Lower leg skin (tissue), 4 donors: ENCODE measurements around the gene SH3TC2. TPM values are rescaled to one million over a fixed set of nuclear protein-coding genes. Genes with fewer than 3 reads are reported as not detected.

Source experiments
- DNase-seq, 2 donors: peaks; one replicate each; pipeline ENCODE4 v3.0.0-alpha.2; 2019; ENCODE audit warnings: low spot score in 2 of 2
- H3K4me3 ChIP-seq: fragments of 200-600 bp; sonication (generic); 2 replicates; pipeline ENCODE4 v1.5.1; 2017; ENCODE audit warnings: mild to moderate bottlenecking, low read depth; ENCODE audit not compliant: poor library complexity, severe bottlenecking
- POLR2A ChIP-seq, 2 donors: fragments of 450-650 bp; IDR thresholded peaks; one replicate each; pipeline ENCODE4 v1.6.1; 2016 to 2017; ENCODE audit warnings: antibody characterized with exemption in 2 of 2, mild to moderate bottlenecking in 1 of 2, moderate library complexity in 1 of 2
- WGBS, 2 donors: methylation state at CpG; one replicate each; pipeline ENCODE4 v1.1.5; 2018; 5-methylcytosine and 5-hydroxymethylcytosine counted together
- intact Hi-C: fragments of 100-400 bp; cut with DNase I; formaldehyde crosslinking; loops from one replicate; pipeline ENCODE4 v1.15.0; 2023; ENCODE audit warnings: low total_unique reads
- total RNA-seq, 4 donors: library from RNA; depleted of rRNA; stranded (reverse); fragments of >200 nt; gene quantifications; one replicate each; pipeline ENCODE4 v1.1.0, GENCODE V29; 2016
- TF ChIP-seq, protein P1 (sequence below), 3 donors: fragments of 450-650 bp; IDR thresholded peaks; one replicate each; pipeline ENCODE4 v1.5.1; 2016; ENCODE audit warnings: antibody characterized with exemption in 3 of 3, mild to moderate bottlenecking in 3 of 3, moderate library complexity in 2 of 3

The SH3TC2 gene
- total RNA-seq, 4 donors from 2014 or later: 0.80 to 3.7 (median 2.0) TPM

DNA sequence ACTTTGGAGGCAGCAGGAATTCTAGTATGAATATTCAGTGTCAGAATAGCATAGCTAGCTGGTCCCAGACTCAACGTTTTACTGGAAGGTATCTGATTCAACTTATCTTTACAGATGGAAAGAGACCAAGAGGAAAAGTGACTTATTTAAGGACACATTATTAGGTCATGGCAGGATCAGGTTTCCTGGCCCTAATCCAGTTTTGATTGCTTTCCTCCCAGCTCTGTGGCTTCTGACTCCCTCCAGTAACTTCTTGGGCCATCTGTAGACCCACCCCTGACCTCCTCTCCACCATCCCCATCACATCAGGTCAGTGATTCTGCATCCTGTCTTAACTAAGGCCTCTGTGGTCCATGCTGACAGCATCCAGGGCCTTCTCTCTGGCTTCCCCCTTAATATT is 38.4 kb downstream of the SH3TC2 start:
- no peak for TF ChIP-seq POLR2A (IDR thresholded peaks at IDR 0.05)
- TF ChIP-seq, protein P1, sequence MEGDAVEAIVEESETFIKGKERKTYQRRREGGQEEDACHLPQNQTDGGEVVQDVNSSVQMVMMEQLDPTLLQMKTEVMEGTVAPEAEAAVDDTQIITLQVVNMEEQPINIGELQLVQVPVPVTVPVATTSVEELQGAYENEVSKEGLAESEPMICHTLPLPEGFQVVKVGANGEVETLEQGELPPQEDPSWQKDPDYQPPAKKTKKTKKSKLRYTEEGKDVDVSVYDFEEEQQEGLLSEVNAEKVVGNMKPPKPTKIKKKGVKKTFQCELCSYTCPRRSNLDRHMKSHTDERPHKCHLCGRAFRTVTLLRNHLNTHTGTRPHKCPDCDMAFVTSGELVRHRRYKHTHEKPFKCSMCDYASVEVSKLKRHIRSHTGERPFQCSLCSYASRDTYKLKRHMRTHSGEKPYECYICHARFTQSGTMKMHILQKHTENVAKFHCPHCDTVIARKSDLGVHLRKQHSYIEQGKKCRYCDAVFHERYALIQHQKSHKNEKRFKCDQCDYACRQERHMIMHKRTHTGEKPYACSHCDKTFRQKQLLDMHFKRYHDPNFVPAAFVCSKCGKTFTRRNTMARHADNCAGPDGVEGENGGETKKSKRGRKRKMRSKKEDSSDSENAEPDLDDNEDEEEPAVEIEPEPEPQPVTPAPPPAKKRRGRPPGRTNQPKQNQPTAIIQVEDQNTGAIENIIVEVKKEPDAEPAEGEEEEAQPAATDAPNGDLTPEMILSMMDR (IDR thresholded peaks at IDR 0.05): no peak
- no peak for DNase-seq
- intact Hi-C loops: no loop called here
- H3K4me3 ChIP-seq: no peak overlapping the region
- WGBS, 2 donors: 29 to 37% methylated on average over 1 of the region's 1 CpG

DNA sequence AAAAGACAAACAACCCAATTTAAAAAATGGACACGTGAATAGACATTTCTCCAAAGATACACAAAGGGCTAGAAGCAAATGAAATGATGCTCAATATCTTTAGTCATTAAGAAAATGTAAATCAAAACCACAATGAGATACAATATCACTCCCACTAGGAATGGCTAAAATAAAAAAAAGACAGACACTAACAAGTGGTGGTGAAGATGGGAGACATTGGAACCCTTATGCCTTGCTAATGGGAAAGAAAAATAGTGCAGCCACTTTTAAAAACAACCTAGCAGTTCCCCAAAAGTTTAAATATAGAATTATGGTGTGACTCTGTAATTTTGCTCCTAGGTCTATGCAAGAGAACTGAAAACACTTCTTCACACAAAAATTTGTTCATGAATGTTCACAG is 40.7 kb downstream of the SH3TC2 start:
- intact Hi-C loops: no loop called here
- 93 to 100% methylated on average over 1 of the region's 1 CpG for WGBS, 2 donors
- no peak overlapping the region for H3K4me3 ChIP-seq
- no peak for DNase-seq
- TF ChIP-seq POLR2A (IDR thresholded peaks at IDR 0.05): no peak
- TF ChIP-seq, protein P1 (IDR thresholded peaks at IDR 0.05): no peak

DNA sequence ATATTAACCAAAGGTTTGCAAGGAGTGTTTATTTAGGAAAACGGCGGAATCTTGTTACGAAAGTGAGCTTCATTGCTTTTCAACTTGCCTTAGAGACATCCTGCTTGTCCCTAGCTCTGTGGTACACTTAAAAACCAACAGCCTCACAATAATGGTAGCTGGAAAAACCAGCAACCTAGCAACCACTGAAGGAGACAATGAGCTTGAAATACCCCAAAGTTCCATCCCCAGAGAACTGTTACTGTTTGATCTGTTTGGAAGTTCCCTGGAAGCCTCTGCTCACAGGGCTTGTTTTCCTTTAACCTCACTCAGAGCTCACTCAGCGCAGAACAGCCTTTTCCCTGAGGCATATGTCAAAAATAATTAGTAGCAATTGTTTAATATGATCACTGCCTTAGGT is 43.2 kb downstream of the SH3TC2 start:
- 67 to 73% methylated on average over 4 of the region's 4 CpGs for WGBS, 2 donors

GRCh38 chr5:149018909-149019443 is 43.9 kb downstream of the SH3TC2 start:
- WGBS, 2 donors: 39 to 47% methylated on average over 2 of the region's 2 CpGs
- intact Hi-C loops: no loop called here
- no peak overlapping the region for H3K4me3 ChIP-seq
- TF ChIP-seq, protein P1 (IDR thresholded peaks at IDR 0.05): no peak
- TF ChIP-seq POLR2A (IDR thresholded peaks at IDR 0.05): no peak
- DNase-seq: no peak

More for the DNA sequence above, 43.2 kb downstream of the SH3TC2 start:
- intact Hi-C loops: no loop called here
- TF ChIP-seq, protein P1 (IDR thresholded peaks at IDR 0.05): no peak
- TF ChIP-seq POLR2A (IDR thresholded peaks at IDR 0.05): no peak
- DNase-seq: no peak
- H3K4me3 ChIP-seq: no peak overlapping the region

GRCh38 chr5:149017636-149018035 is 45.2 kb downstream of the SH3TC2 start:
- no peak overlapping the region for H3K4me3 ChIP-seq
- intact Hi-C loops: no loop called here
- WGBS, 2 donors: 89 to 90% methylated on average over 1 of the region's 1 CpG
- TF ChIP-seq POLR2A (IDR thresholded peaks at IDR 0.05): no peak
- TF ChIP-seq, protein P1 (IDR thresholded peaks at IDR 0.05): no peak
- DNase-seq: no peak

DNA sequence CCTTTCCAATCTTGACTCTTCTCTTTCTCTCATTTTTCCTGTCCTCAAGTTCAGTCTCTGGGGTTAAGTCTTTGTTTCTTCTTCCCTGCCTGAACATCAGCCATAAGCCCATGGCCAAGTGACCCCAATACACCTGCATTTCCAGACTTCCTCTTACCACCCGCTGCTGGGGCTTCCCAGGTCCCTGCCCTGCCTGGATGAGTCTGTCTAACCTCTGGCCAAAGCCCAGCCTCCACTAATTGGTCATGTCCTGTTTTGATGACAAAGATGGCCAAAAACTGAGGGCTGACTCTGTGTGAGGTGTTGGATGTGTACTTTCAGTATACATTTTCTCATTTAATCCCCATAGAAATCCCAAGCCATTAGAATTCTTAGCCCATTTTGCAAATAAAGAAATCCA is 47.3 kb downstream of the SH3TC2 start:
- no peak for DNase-seq
- H3K4me3 ChIP-seq: no peak overlapping the region
- intact Hi-C loops: no loop called here
- TF ChIP-seq, protein P1 (IDR thresholded peaks at IDR 0.05): no peak
- TF ChIP-seq POLR2A (IDR thresholded peaks at IDR 0.05): no peak
- 62 to 82% methylated on average over 1 of the region's 1 CpG for WGBS, 2 donors
